Heart left ventricle (tissue), 16 donors: ENCODE data around the gene TADA3. TPM values are rescaled to one million over a fixed set of nuclear protein-coding genes. Genes with fewer than 3 reads are reported as not detected.

Experiments used
- ATAC-seq, 4 donors: fragments of 200-7000 bp; cut with Tn5 transposase; one replicate each; pipeline ENCODE4 v1.9.1; 2020 to 2022; ENCODE audit warnings: moderate library complexity in 4 of 4, mild to moderate bottlenecking in 3 of 4, moderate number of reproducible peaks in 1 of 4
- DNase-seq, 5 donors: peaks; one replicate each; pipeline ENCODE4 v3.0.0-alpha.2; 2020
- H3K27ac ChIP-seq, 12 donors: fragments of 200-600 bp; sonication (generic) in 4 of 12; one replicate each; pipeline versions ENCODE4 v1.5.0 to v1.8.0; 2016 to 2022; ENCODE audit warnings: mild to moderate bottlenecking in 2 of 12
- H3K27me3 ChIP-seq, 9 donors: fragments of 200-600 bp; sonication (generic) in 2 of 9; one replicate each; pipeline versions ENCODE4 v1.5.1 to v1.8.0; 2016 to 2022; ENCODE audit warnings: mild to moderate bottlenecking in 3 of 9
- H3K36me3 ChIP-seq, 9 donors: fragments of 200-600 bp; sonication (generic) in 2 of 9; one replicate each; pipeline versions ENCODE4 v1.5.0 to v1.8.0; 2018 to 2022; ENCODE audit warnings: mild to moderate bottlenecking in 2 of 9
- H3K4me1 ChIP-seq, 12 donors: fragments of 200-600 bp; sonication (generic) in 4 of 12; one replicate each; pipeline versions ENCODE4 v1.5.0 to v1.8.0; 2016 to 2022; ENCODE audit warnings: mild to moderate bottlenecking in 3 of 12
- H3K4me3 ChIP-seq, 12 donors: fragments of 200-600 bp; sonication (generic) in 4 of 12; one replicate each; pipeline versions ENCODE4 v1.5.0 to v1.8.0; 2017 to 2022; ENCODE audit warnings: mild to moderate bottlenecking in 9 of 12, moderate library complexity in 4 of 12
- H3K9me3 ChIP-seq, 12 donors: fragments of 200-600 bp; sonication (generic) in 4 of 12; one replicate each; pipeline versions ENCODE4 v1.5.0 to v1.8.0; 2016 to 2022; ENCODE audit warnings: mild to moderate bottlenecking in 1 of 12
- CTCF ChIP-seq, 12 donors: fragments of 200-600 bp; sonication (generic) in 4 of 12; IDR thresholded peaks; one replicate each; pipeline versions ENCODE4 v1.5.0 to v1.8.0; 2018 to 2022; ENCODE audit warnings: antibody characterized with exemption in 12 of 12, mild to moderate bottlenecking in 5 of 12
- POLR2A ChIP-seq, 2 donors: fragments of 450-650 bp; IDR thresholded peaks; one replicate each; pipeline ENCODE4 v1.6.1; 2017; ENCODE audit warnings: antibody characterized with exemption in 2 of 2, mild to moderate bottlenecking in 2 of 2, moderate library complexity in 2 of 2
- WGBS, 4 donors: extraction: QIAGEN DNeasy Blood & Tissue Kit in 2 of 4; methylation state at CpG; one replicate each; pipeline versions ENCODE4 v1.1.5 to v1.1.7; 2013 to 2018; 5-methylcytosine and 5-hydroxymethylcytosine counted together
- intact Hi-C, 10 donors: fragments of 100-400 bp; cut with DNase I; formaldehyde crosslinking; loops; one replicate each; pipeline versions ENCODE4 v1.11.1 to v1.14.2; 2022
- polyA plus RNA-seq, 2 donors: library from polyadenylated mRNA; stranded (reverse); fragments of 200-250 nt; gene quantifications; one replicate each; pipeline ENCODE4 v1.2.3, GENCODE V29; 2013
- total RNA-seq, 9 donors: library from RNA; depleted of rRNA in 2 of 9; stranded (reverse); fragments of >200 nt in 2 of 9; fragmentation: NEBNext Ultra II Directional in 3 of 9; extraction: Animal tissue kit (Norgen Biotek cat#: 25700) in 3 of 9; gene quantifications; one replicate each; pipeline versions ENCODE4 v1.1.0 to v1.2.4, GENCODE V29; 2016 to 2023
- donor health status: ischemic (EF 13 %, LVEDD 7.1; RV severe dilation, severe dysfunction).
- donor health status: healthy with polysubstance abuse.
- donor health status: DM: no; HTN: yes; CAD: no.
- donor health status: DM: no; HTN: no; CAD: no.
- donor health status: ischemic (EF 25% LVEDD 6.9; RV normal size, moderate dysfunction).
- donor health status: ischemic (EF 25% LVEDD 5.7; RV mildly dilated, moderate dysfunction).
- donor health status: healthy.
- donor health status: DM: yes; HTN: yes; CAD: no.
- donor health status: ischemic (EF 35%, LVEDD 5.7; RV mildly dilated, moderate dysfunction).
- donor health status: nonischemic (EF 11% LVEDD 7.7; RV severe dilation, severe dysfunction).
- donor health status: DM: yes; HTN: yes; CAD: no.
- donor health status: PGD.
- donor health status: ischemic (EF 29% LVEDD 5.4; RV normal size, mild dysfunction).
- donor health status: nonischemic (EF 23%, LVEDD 6.1; RV moderate dilation, normal function).

Gene TADA3
- total and polyA plus RNA-seq, 11 donors: 32.8 to 61.5 (median 45.9) TPM

GRCh38 chr3:9754678-9755077, 37.6 kb downstream of the TADA3 start:
- DNase-seq (no peak), ATAC-seq (no peak)
- Histone ChIP-seq H3K4me1 (peaks cover 4 to 35% (median 22%) of the 10 kb centered on the region in 12 donors), H3K27ac (peak overlapping the region in 7 of 12 donors; percentile 0 to 63 (median 40)), H3K27me3 (no peaks in the 10 kb centered on the region), H3K9me3 (no peaks in the 10 kb centered on the region), H3K4me3 (no peak overlapping the region), H3K36me3 (peaks cover 0 to 80% (median 63%) of the 10 kb centered on the region in 9 donors)
- 55 to 72% (median 66%) methylated on average over 4 to 8 of the region's 8 CpGs for WGBS, 4 donors
- no peak for TF ChIP-seq POLR2A (IDR thresholded peaks at IDR 0.05)
- no peak for TF ChIP-seq CTCF (IDR thresholded peaks at IDR 0.05)
- intact Hi-C loops: loop anchor here in 3 of 10 donors (5.0 kb wide), 2 partner anchors 33 to 38 kb away; partner anchors contain the start of genes ARPC4 (in 2 of the 3) and TADA3 (in 2 of the 3)

- Histone ChIP-seq H3K27ac (peak overlapping the region in 11 of 12 donors; percentile 86 to 97 (median 91)), H3K36me3 (peaks cover 0 to 65% (median 54%) of the 10 kb centered on the region in 9 donors), H3K27me3 (no peaks in the 10 kb centered on the region), H3K4me3 (peak overlapping the region; percentile 33 to 81 (median 65)), H3K4me1 (peaks cover 4 to 43% (median 27%) of the 10 kb centered on the region in 12 donors), H3K9me3 (no peaks in the 10 kb centered on the region)
- no peak for DNase-seq
- WGBS, 4 donors: 45 to 55% (median 51%) methylated on average over 17 of the region's 17 CpGs
- intact Hi-C loops: loop anchor here in 4 of 10 donors (1.0 to 5.0 kb wide), 4 partner anchors 19 to 42 kb away; partner anchors contain the start of genes ARPC4 (in 2 of the 4), TADA3 (in 2 of the 4), BRPF1 (in 1 of the 4) and CAMK1 (in 1 of the 4)
- TF ChIP-seq CTCF (IDR thresholded peaks at IDR 0.05): no peak
- no peak for TF ChIP-seq POLR2A (IDR thresholded peaks at IDR 0.05)
- ATAC-seq: no peak
Observed at GRCh38 chr3:9750556-9751411, 41.5 kb downstream of the TADA3 start.

GRCh38 chr3:9749645-9750555, 42.4 kb downstream of the TADA3 start, which contains the start of gene OGG1:
Gene OGG1, plus strand, starts transcription at chr3:9749952. Its CDS starts 335 bp downstream, at chr3:9750287.
- peak; percentile 98 to 99 (median 99) for DNase-seq
- H3K27ac ChIP-seq: peak within 1 kb of the TSS; percentile 71 to 97 (median 90)
- WGBS, 4 donors: 0 to 1% (median 0%) methylated on average over 45 to 60 of the region's 60 CpGs
- TF ChIP-seq POLR2A (IDR thresholded peaks at IDR 0.05) (peak in 1 of 2 donors; percentile 72), CTCF (IDR thresholded peaks at IDR 0.05) (peak in 5 of 12 donors; percentile 18 to 44 (median 22))
- intact Hi-C loops: loop anchor here in 8 of 10 donors (1.0 to 10.0 kb wide), 9 partner anchors 19 to 245 kb away; partner anchors contain the start of genes BRPF1 (in 5 of the 8), TADA3 (in 3 of the 8), ARPC4 (in 2 of the 8) and CAMK1 (in 1 of the 8)
- no peaks in the 10 kb centered on the region for H3K9me3 ChIP-seq
- ATAC-seq: peak; percentile 98
- H3K4me1 ChIP-seq: peaks cover 4 to 37% (median 23%) of the 10 kb centered on the region in 12 donors
- H3K27me3 ChIP-seq: no peaks in the 10 kb centered on the region
- H3K36me3 ChIP-seq: peaks cover 0 to 65% (median 58%) of the 10 kb centered on the region in 9 donors
- peak within 1 kb of the TSS; percentile 33 to 81 (median 65) for H3K4me3 ChIP-seq
